Skeletal muscle tissue (tissue), 4 donors: ENCODE data around the gene PSMC5. TPM values are rescaled to one million over a fixed set of nuclear protein-coding genes. Genes with fewer than 3 reads are reported as not detected.
"Not testable (repeated sequence)": the region's sequence is repeated elsewhere in the genome, so short reads cannot be mapped to it uniquely, and the experiment has no call there.

ENCODE experiments used
- H3K27ac ChIP-seq: one replicate; pipeline ENCODE4 v1.7.0; 2013; ENCODE audit warnings: mild to moderate bottlenecking, low read depth, low read length, inconsistent platforms
- H3K27me3 ChIP-seq, 3 donors: one replicate each; pipeline ENCODE4 v1.7.0; 2013; ENCODE audit warnings: low read length in 3 of 3; ENCODE audit not compliant: control insufficient read depth in 3 of 3, insufficient read depth in 3 of 3
- H3K36me3 ChIP-seq, 3 donors: one replicate each; pipeline ENCODE4 v1.7.0; 2013; ENCODE audit warnings: low read length in 3 of 3; ENCODE audit not compliant: control insufficient read depth in 3 of 3, insufficient read depth in 3 of 3
- H3K4me1 ChIP-seq, 3 donors: one replicate each; pipeline ENCODE4 v1.7.0; 2013; ENCODE audit warnings: low read length in 3 of 3, mild to moderate bottlenecking in 3 of 3; ENCODE audit not compliant: control insufficient read depth in 3 of 3, insufficient read depth in 3 of 3
- H3K4me3 ChIP-seq, 3 donors: one replicate each; pipeline ENCODE4 v1.7.0; 2013; ENCODE audit warnings: low read length in 3 of 3
- H3K9ac ChIP-seq, 3 donors: one replicate each; pipeline ENCODE4 v1.7.0; 2013; ENCODE audit warnings: low read length in 3 of 3, mild to moderate bottlenecking in 3 of 3, moderate library complexity in 2 of 3, low read depth in 1 of 3
- H3K9me3 ChIP-seq, 3 donors: one replicate each; pipeline ENCODE4 v1.7.0; 2013; ENCODE audit warnings: low read length in 3 of 3; ENCODE audit not compliant: control insufficient read depth in 3 of 3
- total RNA-seq: library from RNA; depleted of rRNA; stranded (reverse); fragments of >200 nt; gene quantifications from one replicate; pipeline ENCODE4 v1.2.3, GENCODE V29; 2014
- donor health status: Osteomylitis.

The PSMC5 gene
- total RNA-seq, 1 donor from 2014 or later: 41.2 TPM

DNA sequence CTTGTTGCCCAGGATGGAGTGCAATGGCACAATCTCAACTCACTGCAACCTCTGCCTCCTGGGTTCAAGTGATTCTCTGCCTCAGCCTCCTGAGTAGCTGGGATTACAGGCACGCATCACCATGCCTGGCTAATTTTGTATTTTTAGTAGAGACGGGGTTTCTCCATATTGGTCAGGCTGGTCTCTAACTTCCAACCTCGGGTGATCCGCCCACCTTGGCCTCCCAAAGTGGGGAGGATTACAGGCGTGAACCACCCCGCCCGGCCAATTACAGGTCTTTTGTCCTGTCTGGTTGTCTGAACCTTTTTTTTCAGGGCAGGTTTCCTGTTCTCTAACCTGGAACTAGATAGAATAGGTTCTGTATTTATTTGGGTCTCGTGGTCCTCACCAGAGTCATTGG is 29.2 kb downstream of the PSMC5 start:
- not testable (repeated sequence) for H3K36me3 ChIP-seq, H3K4me3 ChIP-seq, H3K27ac ChIP-seq, H3K4me1 ChIP-seq, H3K27me3 ChIP-seq, H3K9me3 ChIP-seq, H3K9ac ChIP-seq

DNA sequence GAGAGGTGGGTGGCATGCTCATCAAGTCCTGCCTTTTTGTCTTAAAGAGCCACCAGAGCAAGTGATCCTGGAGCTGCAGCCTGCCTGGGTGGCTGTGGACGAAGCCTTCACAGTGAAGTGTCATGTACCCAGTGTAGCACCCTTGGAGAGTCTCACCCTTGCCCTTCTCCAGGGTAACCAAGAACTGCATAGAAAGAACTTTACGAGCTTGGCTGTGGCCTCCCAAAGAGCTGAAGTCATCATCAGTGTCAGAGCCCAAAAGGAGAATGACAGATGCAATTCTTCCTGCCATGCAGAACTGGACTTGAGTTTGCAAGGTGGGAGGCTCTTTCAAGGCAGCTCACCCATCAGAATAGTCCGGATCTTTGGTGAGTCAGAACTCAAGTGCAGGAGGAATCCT is 32.0 kb downstream of the PSMC5 start:
- Histone ChIP-seq H3K27ac (no peak overlapping the region), H3K4me1 (no peaks in the 10 kb centered on the region), H3K27me3 (no peaks in the 10 kb centered on the region), H3K36me3 (no peaks in the 10 kb centered on the region), H3K9me3 (no peaks in the 10 kb centered on the region), H3K4me3 (no peak overlapping the region), H3K9ac (no peak overlapping the region)

DNA sequence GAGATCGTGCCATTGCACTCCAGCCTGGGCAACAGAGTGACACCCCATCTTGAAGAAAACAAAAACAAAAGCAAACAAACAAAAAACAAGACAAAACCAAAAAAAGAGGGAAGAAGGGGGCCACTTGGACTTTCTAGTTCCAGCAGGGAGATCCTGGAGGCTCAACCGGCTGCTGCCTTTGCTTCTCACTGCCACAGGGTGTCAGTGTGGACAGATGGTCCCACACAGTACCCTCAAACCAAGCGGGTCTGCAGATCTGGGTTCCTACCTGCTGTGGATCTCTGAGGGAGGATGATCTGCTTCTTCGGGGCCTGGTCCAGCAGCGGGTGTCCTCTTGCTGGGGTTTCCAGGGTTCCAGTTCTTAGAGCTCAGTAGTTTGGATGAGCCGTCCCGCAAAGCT is 39.4 kb downstream of the PSMC5 start:
- not testable (repeated sequence) for H3K9ac ChIP-seq, H3K36me3 ChIP-seq

GRCh38 chr17:63869491-63870291 is 42.5 kb downstream of the PSMC5 start:
- not testable (repeated sequence) for H3K9ac ChIP-seq, H3K36me3 ChIP-seq, H3K9me3 ChIP-seq, H3K4me3 ChIP-seq, H3K27me3 ChIP-seq, H3K27ac ChIP-seq, H3K4me1 ChIP-seq

More for the DNA sequence above, 39.4 kb downstream of the PSMC5 start:
- not testable (repeated sequence) for H3K27me3 ChIP-seq, H3K27ac ChIP-seq, H3K4me1 ChIP-seq, H3K9me3 ChIP-seq, H3K4me3 ChIP-seq

- not testable (repeated sequence) for H3K9ac ChIP-seq, H3K4me3 ChIP-seq, H3K9me3 ChIP-seq, H3K27ac ChIP-seq, H3K4me1 ChIP-seq, H3K36me3 ChIP-seq, H3K27me3 ChIP-seq
Observed at GRCh38 chr17:63870292-63870665, 43.0 kb downstream of the PSMC5 start.

GRCh38 chr17:63871646-63872365 is 44.6 kb downstream of the PSMC5 start:
- H3K9me3 ChIP-seq, H3K9ac ChIP-seq, H3K27ac ChIP-seq: not testable (repeated sequence)

GRCh38 chr17:63873577-63873976 is 46.3 kb downstream of the PSMC5 start, which contains the start of gene CSH2:
CSH2 (minus strand) TSS chr17:63873677; CDS start chr17:63873614, 63 bp downstream.
- not testable (repeated sequence) for H3K4me1 ChIP-seq, H3K9me3 ChIP-seq, H3K4me3 ChIP-seq, H3K27ac ChIP-seq, H3K9ac ChIP-seq, H3K36me3 ChIP-seq, H3K27me3 ChIP-seq

More at GRCh38 chr17:63871646-63872365, 44.6 kb downstream of the PSMC5 start:
- H3K27me3 ChIP-seq, H3K36me3 ChIP-seq, H3K4me3 ChIP-seq, H3K4me1 ChIP-seq: not testable (repeated sequence)

- H3K27me3 ChIP-seq, H3K36me3 ChIP-seq, H3K27ac ChIP-seq, H3K9me3 ChIP-seq, H3K4me3 ChIP-seq, H3K9ac ChIP-seq, H3K4me1 ChIP-seq: not testable (repeated sequence)
Observed at GRCh38 chr17:63874061-63874626, 46.9 kb downstream of the PSMC5 start.

DNA sequence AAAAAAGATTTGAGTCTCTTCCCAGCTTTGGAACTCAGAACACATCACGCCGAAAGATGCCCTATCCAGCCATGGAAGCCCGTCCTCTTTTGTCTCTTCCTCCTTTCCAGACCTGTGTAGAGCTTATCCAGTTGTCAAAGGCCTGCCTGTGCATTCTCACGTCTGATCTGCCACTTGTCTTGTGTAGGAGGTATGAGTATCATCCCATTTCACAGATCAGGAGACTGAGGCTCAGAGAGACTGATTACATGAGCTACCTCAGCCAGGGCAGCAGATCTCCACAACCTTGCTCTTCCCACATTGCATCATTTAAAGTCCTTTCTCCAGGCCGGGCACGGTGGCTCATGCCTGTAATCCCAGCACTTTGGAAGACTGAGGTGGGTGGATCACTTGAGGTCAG is 47.5 kb downstream of the PSMC5 start:
- not testable (repeated sequence) for H3K4me3 ChIP-seq, H3K4me1 ChIP-seq, H3K9me3 ChIP-seq, H3K36me3 ChIP-seq, H3K27ac ChIP-seq, H3K27me3 ChIP-seq, H3K9ac ChIP-seq

DNA sequence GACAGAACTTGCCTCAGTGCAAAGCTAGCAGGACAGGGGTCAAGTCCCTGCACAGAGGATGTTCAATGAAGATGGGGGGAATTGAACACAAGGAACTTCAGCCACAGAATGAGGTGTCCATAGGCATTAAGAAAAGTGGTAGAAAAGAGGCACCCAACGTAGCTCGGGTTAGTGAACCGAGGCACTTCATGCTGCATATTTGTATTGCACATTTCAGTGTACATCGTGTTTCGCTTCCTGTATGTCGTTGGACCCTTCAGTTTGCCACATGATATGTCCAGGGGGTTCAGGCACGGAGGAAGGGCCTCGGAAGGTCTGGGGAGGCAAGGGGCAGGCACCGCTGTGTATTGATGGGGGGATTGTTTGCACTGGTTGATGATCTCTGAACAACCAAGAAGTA is 51.2 kb downstream of the PSMC5 start:
- H3K9me3 ChIP-seq, H3K36me3 ChIP-seq, H3K9ac ChIP-seq: not testable (repeated sequence)

More for the DNA sequence above, 51.2 kb downstream of the PSMC5 start:
- not testable (repeated sequence) for H3K27ac ChIP-seq, H3K4me3 ChIP-seq, H3K27me3 ChIP-seq, H3K4me1 ChIP-seq
